Stimulated activated CD4-positive, alpha-beta T cell treated with anti-CD3 and anti-CD28 coated beads, Interleukin-15, amount 100 ng/mL, for 48 hours (primary cell): ENCODE measurements around the gene ERCC1.
A peak's percentile ranks its signal among the peaks of the same experiment; 100 is the strongest.

ENCODE experiments used
- DNase-seq, 2 donors: peaks; one replicate each; pipeline ENCODE4 v3.0.0-alpha.2; 2020; ENCODE audit warnings: low read depth in 2 of 2

ERCC1 gene

DNA sequence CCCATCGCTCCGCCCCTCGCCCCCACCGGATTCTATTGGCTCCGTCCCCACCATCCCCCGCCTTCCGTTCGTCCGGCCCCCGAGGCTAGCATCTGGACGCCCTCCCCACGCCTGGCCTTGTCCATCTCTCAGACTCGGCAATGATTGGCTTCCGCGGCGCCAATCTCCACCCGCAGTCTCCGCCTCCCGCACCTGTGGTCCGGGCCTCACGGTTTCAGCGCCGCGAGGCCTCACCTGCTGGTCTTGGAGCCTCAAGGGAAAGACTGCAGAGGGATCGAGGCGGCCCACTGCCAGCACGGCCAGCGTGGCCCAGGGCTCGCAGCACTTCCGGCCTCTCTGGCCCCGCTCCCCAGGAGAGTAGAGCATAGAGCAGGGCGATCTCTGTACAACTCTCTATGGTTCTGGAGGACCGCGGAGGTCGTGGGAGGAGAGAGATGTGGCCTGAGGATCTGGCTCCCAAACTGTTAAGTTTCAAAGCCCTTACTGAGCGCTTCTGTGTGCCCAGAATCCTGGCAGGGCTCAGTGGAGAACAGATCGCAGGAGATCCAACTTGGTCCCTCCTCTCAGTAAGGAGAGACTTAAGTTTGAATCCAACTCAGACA lies at the start of gene ERCC1:
Gene ERCC1, minus strand, starts transcription at position 329 of the 602 bp plus-strand sequence. CDS start 543 bp downstream, outside the sequence.
- peak; percentile 54 to 61 for DNase-seq

DNA sequence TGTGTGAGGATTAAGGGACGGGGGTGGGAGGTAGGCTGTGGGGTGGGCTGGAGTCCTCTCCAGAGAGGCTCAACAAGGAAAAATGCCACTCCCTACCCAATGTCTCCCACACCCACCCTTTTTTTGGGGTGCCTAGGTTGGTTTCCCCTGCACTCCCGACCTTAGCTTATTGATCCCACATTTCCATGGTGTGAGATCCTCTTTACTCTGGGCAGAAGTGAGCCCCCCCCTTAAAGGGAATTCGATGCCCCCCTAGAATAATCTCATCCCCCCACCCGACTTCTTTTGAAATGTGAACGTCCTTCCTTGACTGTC lies 49.6 kb upstream of the ERCC1 start:
- no peak for DNase-seq

DNA sequence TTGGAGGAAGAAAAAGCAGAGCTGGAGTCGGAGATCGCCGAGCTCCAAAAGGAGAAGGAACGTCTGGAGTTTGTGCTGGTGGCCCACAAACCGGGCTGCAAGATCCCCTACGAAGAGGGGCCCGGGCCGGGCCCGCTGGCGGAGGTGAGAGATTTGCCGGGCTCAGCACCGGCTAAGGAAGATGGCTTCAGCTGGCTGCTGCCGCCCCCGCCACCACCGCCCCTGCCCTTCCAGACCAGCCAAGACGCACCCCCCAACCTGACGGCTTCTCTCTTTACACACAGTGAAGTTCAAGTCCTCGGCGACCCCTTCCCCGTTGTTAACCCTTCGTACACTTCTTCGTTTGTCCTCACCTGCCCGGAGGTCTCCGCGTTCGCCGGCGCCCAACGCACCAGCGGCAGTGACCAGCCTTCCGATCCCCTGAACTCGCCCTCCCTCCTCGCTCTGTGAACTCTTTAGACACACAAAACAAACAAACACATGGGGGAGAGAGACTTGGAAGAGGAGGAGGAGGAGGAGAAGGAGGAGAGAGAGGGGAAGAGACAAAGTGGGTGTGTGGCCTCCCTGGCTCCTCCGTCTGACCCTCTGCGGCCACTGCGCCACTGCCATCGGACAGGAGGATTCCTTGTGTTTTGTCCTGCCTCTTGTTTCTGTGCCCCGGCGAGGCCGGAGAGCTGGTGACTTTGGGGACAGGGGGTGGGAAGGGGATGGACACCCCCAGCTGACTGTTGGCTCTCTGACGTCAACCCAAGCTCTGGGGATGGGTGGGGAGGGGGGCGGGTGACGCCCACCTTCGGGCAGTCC lies 49.0 kb upstream of the ERCC1 start:
- no peak for DNase-seq

DNA sequence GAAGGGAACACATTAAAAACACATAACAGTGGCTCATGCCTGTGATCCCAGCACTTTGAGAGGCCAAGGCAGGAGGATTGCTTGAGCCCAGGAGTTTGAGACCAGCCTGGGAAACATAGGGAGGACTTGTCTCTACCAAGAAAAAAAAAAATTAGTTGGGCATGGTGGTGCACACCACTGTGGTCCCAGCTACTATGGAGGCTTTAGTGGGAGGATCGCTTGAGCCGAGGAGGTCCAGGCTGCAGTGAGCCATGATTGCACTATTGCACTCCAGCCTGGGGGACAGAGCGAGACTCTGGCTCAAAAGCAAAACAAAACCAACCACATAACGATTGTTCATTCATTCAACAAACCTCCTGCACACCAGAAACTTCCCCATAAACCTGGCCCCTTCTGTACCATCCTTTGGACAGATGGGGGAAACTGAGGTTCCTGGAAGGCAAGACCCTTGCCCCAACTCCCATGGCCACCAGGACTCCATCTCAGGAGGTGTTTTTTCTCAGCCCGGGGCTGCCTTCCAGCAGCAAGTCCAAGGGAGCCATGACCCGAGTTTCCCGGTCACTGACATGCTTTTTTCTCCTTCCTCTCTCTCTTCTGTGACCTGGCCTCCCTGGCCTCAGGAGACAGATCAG lies 48.3 kb upstream of the ERCC1 start:
- DNase-seq, result no peak

DNA sequence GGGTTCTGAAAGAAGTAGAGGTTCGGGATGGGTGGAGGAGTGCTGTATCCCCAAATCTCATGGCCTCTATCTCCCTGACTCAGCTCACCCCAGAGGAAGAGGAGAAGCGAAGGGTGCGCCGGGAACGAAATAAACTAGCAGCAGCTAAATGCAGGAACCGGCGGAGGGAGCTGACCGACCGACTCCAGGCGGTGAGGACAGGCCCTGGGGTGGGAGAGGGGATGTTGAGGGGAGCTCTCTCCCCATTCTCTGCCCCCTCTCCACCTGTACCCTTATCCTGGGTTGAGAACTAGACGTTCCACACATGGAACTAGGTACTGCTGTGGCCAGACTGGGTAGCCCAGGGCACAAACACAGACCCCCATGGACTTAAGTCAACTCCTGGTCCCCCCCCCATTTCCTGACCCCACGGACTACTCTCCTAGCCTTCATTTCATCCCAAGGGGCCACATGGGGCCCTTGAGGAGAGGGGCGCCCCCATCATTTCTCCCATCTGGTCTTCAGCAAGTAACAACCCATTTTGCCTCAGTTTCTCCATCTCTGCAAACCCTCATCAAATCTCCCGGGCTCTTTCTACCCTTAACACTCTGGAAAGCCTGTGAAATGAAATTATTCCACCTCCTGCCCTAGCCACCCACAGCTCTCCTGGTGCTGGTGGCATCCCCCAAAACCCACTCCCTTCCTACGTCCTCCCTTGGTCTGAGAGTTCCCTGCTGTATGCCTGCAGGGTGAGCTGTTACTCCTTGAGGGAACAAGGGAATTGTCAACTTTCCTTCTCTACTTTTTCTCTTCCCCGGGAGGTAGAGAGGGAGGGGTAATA lies 47.6 kb upstream of the ERCC1 start:
- DNase-seq, result no peak

DNA sequence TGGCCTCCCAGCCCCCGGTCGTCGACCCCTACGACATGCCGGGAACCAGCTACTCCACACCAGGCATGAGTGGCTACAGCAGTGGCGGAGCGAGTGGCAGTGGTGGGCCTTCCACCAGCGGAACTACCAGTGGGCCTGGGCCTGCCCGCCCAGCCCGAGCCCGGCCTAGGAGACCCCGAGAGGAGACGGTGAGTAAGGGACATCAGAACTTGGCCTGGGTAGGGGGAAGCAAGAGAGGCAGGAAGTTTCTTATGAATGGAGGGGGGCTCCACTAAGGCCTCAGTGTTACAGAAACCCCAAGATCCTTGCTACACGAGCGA lies 47.0 kb upstream of the ERCC1 start:
- DNase-seq, result no peak

DNA sequence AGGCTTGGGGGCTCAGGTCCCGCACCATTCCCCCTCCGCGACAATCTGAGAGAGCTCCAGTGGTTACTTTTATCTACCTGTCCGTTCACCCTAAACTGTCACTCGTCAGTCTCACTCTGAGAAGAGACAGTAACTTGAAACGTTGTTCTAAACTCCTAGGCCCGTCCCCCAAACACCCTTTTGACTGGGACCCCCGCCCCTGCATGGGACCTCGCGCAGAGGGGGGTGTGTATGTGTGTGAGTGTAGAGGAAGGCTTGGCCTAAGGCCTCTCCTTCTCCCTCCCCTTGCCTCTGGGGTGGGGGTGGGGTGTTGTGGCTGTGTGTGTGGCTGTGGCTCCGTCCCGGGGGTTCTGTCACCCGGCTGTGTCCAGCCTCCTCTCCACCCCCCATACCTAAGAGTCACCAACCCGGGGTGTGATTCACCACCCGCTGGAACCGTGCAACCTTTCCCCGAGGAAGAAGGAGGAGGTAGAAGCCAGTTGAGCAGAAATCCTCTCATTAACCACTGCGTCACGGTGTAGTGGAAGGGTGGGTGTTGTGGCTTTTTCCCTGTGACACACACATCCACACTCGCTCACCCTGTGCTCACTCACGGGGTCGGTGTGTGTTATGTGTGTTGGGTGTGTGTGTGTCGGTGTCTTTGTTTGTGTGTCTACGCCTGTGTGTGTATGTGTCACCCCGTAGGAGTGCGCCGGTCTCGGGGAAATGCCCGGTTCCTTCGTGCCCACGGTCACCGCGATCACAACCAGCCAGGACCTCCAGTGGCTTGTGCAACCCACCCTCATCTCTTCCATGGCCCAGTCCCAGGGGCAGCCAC lies 46.4 kb upstream of the ERCC1 start:
- no peak for DNase-seq

DNA sequence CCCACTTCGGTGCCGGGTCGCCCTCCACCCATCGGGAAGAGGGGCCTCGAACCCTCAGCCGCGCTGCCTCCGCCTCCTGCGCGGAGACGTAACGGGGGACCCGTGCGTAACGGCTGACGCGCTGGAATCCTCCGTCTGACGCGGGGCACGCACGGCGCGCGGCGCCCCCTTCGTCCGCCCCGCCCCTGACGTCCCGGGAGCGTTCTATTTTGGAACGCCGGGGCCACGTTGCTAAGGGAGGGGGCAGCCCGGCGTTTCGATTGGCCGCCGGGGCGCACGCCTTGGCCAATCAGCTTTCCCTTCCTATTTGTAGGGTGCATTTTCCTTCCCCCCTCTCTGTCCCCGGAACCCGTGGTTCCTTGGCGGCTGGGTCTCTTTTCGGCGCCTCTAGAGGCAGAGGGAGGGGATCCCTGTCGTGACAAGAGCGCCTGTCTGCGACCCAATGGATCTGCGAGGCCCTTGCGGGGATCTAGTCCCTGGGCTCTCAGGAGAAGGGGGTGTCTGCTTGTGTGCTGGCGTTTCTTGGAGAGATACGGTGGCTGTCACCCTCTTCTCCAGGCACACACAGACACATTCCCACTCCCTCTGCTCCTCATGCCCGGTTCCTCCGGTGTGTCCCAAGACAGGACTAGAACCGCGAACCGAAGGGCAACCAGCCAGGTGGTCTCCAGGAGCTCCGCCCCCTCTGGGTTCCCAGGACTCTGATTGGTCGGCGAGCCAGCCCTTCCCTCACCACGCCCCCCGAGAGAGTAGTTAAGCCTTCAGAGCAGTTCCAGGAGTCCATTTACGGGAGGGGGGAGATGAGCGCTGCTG lies 45.6 kb upstream of the ERCC1 start:
- peak; percentile 87 to 92 for DNase-seq

DNA sequence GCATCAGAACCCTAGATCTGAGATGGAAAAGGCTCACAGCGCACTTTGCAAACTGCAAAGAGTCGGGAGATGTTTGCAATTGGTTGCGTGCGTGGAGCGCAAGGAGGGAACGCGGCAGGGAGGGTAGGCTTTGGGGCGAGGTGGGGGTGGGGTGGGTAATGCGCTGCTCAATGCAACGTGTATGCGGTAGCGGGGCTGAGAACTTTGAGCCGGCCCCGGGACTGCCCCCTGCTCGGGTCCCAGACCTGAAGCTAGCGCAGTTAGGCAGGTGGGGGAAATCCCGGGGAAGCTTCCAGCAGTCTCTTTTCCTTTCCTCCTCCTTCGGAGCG lies 45.0 kb upstream of the ERCC1 start:
- DNase-seq, result peak in 1 of 2 donors; percentile 57

DNA sequence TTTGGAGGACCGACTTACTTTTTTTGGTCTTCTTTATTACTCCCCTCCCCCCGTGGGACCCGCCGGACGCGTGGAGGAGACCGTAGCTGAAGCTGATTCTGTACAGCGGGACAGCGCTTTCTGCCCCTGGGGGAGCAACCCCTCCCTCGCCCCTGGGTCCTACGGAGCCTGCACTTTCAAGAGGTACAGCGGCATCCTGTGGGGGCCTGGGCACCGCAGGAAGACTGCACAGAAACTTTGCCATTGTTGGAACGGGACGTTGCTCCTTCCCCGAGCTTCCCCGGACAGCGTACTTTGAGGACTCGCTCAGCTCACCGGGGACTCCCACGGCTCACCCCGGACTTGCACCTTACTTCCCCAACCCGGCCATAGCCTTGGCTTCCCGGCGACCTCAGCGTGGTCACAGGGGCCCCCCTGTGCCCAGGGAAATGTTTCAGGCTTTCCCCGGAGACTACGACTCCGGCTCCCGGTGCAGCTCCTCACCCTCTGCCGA lies 44.5 kb upstream of the ERCC1 start:
- DNase-seq, result no peak

DNA sequence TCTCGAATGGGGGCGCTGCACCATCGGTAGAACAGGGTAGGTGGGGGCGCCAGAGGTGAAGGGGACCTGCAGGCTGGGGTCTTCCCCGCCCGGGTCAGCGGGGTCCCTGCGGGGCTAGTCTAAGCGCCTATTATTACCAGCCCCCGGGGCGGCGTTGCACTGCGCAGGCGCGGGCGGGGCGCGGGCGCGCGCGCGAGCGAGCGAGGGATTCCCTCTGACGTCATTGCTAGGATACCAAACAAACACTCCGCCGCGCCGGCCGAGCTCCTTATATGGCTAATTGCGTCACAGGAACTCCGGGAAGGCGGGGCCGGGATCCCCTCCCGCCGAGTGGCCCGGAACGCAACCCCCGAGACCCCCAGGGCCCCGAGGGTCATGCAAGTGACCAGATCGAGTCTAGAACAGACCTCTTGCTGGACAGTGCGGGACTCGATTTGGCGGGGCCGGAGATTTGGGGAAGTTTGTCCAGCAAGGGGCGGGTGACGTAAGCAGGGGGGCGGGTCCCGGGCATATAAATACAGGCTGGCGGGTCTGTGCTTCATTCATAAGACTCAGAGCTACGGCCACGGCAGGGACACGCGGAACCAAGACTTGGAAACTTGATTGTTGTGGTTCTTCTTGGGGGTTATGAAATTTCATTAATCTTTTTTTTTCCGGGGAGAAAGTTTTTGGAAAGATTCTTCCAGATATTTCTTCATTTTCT lies 43.9 kb upstream of the ERCC1 start, which contains the start of gene FOSB:
Gene FOSB, plus strand, starts transcription at position 541 of the 703 bp plus-strand sequence. CDS start 591 bp downstream, outside the sequence.
- DNase-seq, result peak; percentile 86 to 92

DNA sequence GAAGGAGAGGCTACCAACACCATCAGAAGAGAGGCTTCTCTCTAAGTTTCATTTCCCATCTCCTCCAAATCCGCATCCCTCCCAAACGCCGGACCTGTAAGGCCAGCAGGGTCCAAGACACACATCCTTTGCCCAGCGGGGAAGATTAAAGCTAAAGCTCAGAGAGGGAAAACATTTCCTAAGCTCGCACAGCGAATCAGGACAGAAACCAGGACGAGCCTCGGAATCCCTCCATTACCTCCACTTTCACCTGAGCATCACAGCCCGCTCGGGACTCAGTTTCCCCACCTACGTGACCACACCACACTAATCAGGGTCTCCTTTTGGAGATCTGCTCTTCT lies 43.4 kb upstream of the ERCC1 start:
- no peak for DNase-seq

DNA sequence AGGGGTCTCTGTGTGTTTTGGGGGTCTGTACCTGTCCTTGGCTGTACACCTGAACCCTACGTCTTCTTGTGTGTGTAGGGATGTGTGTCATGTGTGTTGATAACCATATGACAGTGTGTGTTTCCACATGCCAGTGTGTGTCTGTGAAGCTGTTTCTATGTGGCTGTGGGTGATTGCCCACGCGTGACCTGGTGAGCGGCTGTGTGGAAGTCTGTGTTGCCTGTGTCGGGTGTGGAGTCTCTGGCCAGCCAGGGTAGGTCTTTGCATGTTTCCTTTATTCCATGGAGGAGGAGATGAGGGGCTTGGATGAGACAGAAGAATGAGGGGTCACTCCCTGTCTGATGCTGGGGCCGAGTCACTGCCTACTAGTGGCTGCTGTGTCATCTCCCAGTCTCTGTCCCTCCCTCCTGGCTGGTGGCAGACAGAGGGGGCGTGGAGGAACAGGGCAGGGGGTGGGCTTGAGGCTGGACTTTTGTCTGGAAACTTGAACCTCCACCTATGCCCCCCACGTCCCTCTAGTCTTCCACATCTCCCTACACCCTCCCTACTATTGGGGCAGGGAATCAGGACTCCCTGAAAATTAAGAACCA lies 41.2 kb upstream of the ERCC1 start:
- DNase-seq, result no peak

DNA sequence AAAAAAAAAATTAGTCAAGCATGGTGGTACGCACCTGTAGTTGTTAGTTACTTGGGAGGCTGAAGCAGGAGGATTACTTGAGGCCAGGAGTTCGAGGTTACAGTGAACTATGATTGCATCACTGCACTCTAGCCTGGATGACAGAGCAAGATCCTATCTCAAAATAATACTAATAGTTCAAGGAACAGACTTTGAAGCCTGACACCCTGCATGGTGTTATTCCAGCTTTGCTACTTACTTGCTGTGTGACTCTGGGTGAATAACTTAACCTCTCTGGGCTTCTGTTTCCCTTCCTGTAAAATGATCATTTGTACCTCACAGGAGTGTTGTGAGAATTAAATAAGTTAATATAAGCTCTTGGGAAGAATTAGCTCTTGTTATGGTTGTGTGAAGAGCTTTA lies 40.6 kb upstream of the ERCC1 start:
- no peak for DNase-seq

DNA sequence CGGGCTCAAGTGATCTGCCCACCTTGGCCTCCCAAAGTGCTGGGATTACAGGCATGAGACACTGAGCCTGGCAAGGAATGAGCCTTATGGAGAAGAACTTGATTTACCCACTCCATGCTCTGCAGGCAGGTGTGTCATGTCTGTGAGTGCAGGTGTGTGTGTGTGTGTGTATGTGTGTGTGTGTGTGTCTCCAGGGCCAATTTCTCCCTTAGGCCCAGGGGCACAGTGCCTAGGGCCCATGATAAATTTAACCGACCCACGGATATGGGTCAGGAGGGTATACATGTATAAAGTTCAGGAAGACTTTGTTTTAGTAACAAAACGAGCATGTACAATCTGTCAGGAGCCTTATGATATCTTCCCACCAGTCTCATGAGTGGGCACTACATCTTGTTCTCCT lies 39.5 kb upstream of the ERCC1 start:
- DNase-seq, result no peak

DNA sequence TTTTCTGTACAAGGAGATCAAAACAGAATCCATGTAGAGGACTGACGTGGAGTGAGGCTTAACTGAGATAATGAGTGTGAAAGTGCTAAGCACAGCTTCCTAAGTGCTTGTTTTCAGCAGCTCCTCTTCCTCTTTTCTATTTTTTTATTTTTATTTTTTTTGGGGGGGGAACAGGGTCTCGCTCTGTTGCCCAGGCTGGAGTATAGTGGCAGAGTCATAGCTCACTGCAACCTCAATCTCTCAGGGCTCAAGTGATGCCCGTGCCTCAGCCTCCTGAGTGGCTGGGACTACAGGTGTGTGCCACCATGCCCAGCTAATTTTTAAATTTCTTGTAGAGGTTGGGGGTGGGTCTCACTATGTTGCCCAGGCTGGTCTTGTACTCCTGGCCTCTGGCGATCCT lies 38.5 kb upstream of the ERCC1 start:
- DNase-seq, result no peak

DNA sequence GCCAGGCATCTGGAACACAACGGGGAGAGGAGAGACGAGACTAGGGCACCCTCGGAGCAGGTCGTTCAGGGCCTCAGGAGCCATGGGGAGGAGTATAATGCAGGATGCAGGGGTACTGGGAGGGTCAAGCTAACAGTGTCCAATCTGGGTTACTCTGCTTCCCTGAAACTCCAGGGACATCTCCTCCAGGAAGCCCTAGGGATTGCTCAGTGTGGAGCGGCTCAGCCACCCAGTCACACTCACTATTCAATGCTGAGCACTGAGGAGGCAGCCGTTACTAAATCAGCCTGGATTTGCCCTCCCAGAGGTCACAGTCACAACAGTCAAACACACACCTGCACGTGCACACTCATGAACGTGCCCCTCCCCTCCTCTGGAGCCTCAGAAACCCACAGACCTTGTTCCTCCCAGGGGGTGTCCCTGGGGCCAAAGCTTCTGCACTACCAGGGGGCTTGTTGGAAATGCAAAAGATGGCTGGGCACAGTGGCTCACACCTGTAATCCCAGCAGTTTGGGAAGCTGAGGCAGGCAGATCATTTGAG lies 37.2 kb upstream of the ERCC1 start:
- no peak for DNase-seq

DNA sequence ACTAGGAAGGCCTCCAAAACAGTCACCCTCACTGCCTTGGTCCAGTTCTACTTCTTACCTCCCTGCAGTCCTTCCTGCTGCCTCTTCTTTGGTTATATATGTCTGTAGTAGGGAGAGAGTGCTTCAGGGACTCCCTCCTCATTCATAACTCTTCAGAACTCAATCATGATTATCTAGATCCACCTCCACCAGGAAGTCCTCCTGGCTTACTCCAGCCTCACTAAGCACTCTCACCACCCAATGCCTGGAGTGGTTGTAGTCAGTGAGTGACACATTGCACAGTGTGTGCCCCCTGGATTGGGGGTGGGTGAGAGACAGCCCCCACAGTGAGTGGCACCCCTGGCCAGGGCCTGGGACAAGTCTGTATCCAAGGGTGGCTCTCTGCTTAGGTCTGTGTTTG lies 34.1 kb upstream of the ERCC1 start:
- no peak for DNase-seq

DNA sequence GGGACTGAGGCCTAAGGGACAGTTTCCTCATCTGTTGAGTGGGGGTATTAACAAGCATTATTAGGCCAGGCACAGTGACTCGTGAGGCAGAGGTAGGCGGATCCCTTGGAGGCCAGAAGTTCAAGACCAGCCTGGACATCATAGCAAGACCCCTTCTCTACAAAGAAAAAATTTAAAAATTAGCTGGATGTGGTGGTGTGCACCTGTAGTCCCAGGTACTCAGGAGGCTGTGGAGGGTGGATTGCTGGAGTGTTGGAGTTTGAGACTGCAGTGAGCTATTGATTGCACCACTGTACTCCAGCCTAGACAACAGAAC lies 32.7 kb upstream of the ERCC1 start:
- DNase-seq, result no peak
